Measurements from ENCODE around the gene TGM2.

TGM2 gene

DNA sequence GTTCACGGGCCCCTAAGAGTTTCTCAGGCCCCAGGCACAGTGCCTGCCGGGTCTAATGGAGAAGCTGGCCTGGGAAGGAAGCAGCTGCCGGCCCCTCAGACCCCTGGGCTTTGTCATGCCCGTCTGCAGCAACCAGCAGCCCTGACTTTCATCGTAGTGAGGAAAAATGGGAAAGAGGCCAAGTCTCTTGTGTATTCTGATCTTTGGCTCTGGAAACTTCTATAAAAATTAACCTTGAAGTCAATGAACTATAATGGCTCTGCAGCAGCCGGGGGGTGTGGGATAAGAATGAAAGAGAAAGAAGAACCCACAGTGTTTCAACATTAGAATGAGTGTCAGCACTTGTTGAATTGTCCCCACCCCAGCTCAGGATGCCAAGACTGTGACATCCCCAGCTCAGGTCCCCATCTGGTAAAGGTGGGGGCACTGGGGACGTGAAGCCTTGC lies 12.9 kb downstream of the TGM2 start:
- no peaks in the 10 kb centered on the region for H3K4me1 ChIP-seq (ENCODE audit: control insufficient read depth, insufficient read depth, low read length)
- POLR2A ChIA-PET, result interaction anchor here (1.1 kb wide), 1 partner anchor 12 kb away, joined by 4 read pairs; no protein-coding TSS in a partner anchor
- H3K36me3 ChIP-seq (ENCODE audit: control insufficient read depth in 2 of 2, insufficient read depth in 1 of 2, low read length in 2 of 2), result no peaks in the 10 kb centered on the region
- TF ChIP-seq ZNF48 (tag by site-specific recombination; IDR thresholded peaks at IDR 0.05) (no peak), OSR2 (tag by site-specific recombination; IDR thresholded peaks at IDR 0.05) (no peak), SCRT1 (tag by site-specific recombination; IDR thresholded peaks at IDR 0.05; ENCODE audit: borderline replicate concordance) (peak; percentile 42; the same call in 1 of the 2 replicates), ZBTB6 (tag by site-specific recombination; IDR thresholded peaks at IDR 0.05) (no peak), ZNF23 (tag by site-specific recombination; IDR thresholded peaks at IDR 0.05; ENCODE audit: borderline replicate concordance) (no peak), ZBTB44 (tag by site-specific recombination; IDR thresholded peaks at IDR 0.05) (no peak), ZNF426 (tag by site-specific recombination; IDR thresholded peaks at IDR 0.05) (no peak), SCRT2 (tag by site-specific recombination; IDR thresholded peaks at IDR 0.05) (peak; percentile 78), ZNF701 (tag by site-specific recombination; IDR thresholded peaks at IDR 0.05) (no peak), ZBTB11 (tag by site-specific recombination; conservative IDR thresholded peaks at IDR 0.05; ENCODE audit: low read depth) (no peak), ZNF121 (tag by site-specific recombination; IDR thresholded peaks at IDR 0.05) (no peak)
- TF ChIP-seq, protein P1, sequence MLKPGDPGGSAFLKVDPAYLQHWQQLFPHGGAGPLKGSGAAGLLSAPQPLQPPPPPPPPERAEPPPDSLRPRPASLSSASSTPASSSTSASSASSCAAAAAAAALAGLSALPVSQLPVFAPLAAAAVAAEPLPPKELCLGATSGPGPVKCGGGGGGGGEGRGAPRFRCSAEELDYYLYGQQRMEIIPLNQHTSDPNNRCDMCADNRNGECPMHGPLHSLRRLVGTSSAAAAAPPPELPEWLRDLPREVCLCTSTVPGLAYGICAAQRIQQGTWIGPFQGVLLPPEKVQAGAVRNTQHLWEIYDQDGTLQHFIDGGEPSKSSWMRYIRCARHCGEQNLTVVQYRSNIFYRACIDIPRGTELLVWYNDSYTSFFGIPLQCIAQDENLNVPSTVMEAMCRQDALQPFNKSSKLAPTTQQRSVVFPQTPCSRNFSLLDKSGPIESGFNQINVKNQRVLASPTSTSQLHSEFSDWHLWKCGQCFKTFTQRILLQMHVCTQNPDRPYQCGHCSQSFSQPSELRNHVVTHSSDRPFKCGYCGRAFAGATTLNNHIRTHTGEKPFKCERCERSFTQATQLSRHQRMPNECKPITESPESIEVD (tag by site-specific recombination; IDR thresholded peaks at IDR 0.05), result no peak
- TF ChIP-seq, protein P2, sequence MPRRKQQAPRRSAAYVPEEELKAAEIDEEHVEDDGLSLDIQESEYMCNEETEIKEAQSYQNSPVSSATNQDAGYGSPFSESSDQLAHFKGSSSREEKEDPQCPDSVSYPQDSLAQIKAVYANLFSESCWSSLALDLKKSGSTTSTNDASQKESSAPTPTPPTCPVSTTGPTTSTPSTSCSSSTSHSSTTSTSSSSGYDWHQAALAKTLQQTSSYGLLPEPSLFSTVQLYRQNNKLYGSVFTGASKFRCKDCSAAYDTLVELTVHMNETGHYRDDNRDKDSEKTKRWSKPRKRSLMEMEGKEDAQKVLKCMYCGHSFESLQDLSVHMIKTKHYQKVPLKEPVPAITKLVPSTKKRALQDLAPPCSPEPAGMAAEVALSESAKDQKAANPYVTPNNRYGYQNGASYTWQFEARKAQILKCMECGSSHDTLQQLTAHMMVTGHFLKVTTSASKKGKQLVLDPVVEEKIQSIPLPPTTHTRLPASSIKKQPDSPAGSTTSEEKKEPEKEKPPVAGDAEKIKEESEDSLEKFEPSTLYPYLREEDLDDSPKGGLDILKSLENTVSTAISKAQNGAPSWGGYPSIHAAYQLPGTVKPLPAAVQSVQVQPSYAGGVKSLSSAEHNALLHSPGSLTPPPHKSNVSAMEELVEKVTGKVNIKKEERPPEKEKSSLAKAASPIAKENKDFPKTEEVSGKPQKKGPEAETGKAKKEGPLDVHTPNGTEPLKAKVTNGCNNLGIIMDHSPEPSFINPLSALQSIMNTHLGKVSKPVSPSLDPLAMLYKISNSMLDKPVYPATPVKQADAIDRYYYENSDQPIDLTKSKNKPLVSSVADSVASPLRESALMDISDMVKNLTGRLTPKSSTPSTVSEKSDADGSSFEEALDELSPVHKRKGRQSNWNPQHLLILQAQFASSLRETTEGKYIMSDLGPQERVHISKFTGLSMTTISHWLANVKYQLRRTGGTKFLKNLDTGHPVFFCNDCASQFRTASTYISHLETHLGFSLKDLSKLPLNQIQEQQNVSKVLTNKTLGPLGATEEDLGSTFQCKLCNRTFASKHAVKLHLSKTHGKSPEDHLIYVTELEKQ (tag by site-specific recombination; IDR thresholded peaks at IDR 0.05; ENCODE audit: borderline replicate concordance), result no peak
- no peak overlapping the region for H3K27ac ChIP-seq (ENCODE audit: extremely low read depth, low read depth, low read length)
- CTCF ChIA-PET, result interaction anchor here (0.8 to 1.0 kb wide), 3 partner anchors 9 to 15 kb away, joined by 3 to 4 read pairs (median 4); partner anchors contain the start of gene TGM2
- no peak overlapping the region for H3K4me3 ChIP-seq (ENCODE audit: low read depth, low read length)
- no peaks in the 10 kb centered on the region for H3K9me3 ChIP-seq (ENCODE audit: control insufficient read depth, insufficient read depth, low read depth, low read length)
